ELF-1 (cell line): ENCODE results near the gene GNG10.
A peak's percentile ranks its signal among the peaks of the same experiment; 100 is the strongest.
"Not testable (repeated sequence)": the region's sequence is repeated elsewhere in the genome, so short reads cannot be mapped to it uniquely, and the experiment has no call there.

Experiments used
- DNase-seq: peaks from one replicate; pipeline ENCODE4 v3.0.0-alpha.2; 2016; ENCODE audit warnings: low read depth, low spot score

Gene GNG10

GRCh38 chr9:111649016-111649415 is 12.4 kb upstream of the GNG10 start:
- no peak for DNase-seq

GRCh38 chr9:111657051-111657450 is 4.4 kb upstream of the GNG10 start:
- no peak for DNase-seq

GRCh38 chr9:111658943-111659342 is 2.5 kb upstream of the GNG10 start:
- no peak for DNase-seq

GRCh38 chr9:111659691-111660090 is 1.7 kb upstream of the GNG10 start:
- DNase-seq, result no peak

- peak; percentile 46 for DNase-seq
Observed at GRCh38 chr9:111661802-111662521, 557 bp downstream of the GNG10 start.

GRCh38 chr9:111662576-111663300 is 1.3 kb downstream of the GNG10 start:
- peak; percentile 25 for DNase-seq

- DNase-seq, result peak; percentile 92
Observed at GRCh38 chr9:111663301-111663823, 2.0 kb downstream of the GNG10 start.

GRCh38 chr9:111668026-111668573 is 6.7 kb downstream of the GNG10 start:
- no peak for DNase-seq

GRCh38 chr9:111668601-111669000 is 7.2 kb downstream of the GNG10 start:
- DNase-seq, result not testable (repeated sequence)

- DNase-seq, result no peak
Observed at GRCh38 chr9:111674319-111674718, 12.9 kb downstream of the GNG10 start.

- no peak for DNase-seq
Observed at GRCh38 chr9:111676116-111676515, 14.7 kb downstream of the GNG10 start.

GRCh38 chr9:111678293-111678692 is 16.9 kb downstream of the GNG10 start:
- DNase-seq, result no peak

GRCh38 chr9:111679199-111679598 is 17.8 kb downstream of the GNG10 start:
- DNase-seq, result no peak

GRCh38 chr9:111683392-111683791 is 22.0 kb downstream of the GNG10 start:
- no peak for DNase-seq

GRCh38 chr9:111691672-111692329 is 30.4 kb downstream of the GNG10 start:
- DNase-seq, result no peak

- DNase-seq, result no peak
Observed at GRCh38 chr9:111696796-111697195, 35.4 kb downstream of the GNG10 start.

GRCh38 chr9:111700776-111701175 is 39.4 kb downstream of the GNG10 start:
- DNase-seq, result no peak

GRCh38 chr9:111704503-111704902 is 43.1 kb downstream of the GNG10 start:
- no peak for DNase-seq

GRCh38 chr9:111711548-111711947 is 50.1 kb downstream of the GNG10 start:
- DNase-seq, result no peak

- DNase-seq, result no peak
Observed at GRCh38 chr9:111712369-111712768, 51.0 kb downstream of the GNG10 start.

GRCh38 chr9:111715471-111715870 is 54.1 kb downstream of the GNG10 start:
- DNase-seq, result no peak

GRCh38 chr9:111719541-111719940 is 58.1 kb downstream of the GNG10 start:
- DNase-seq, result no peak
